ENCODE results near the gene ETNK1. TPM values are rescaled to one million over a fixed set of nuclear protein-coding genes. Genes with fewer than 3 reads are reported as not detected.

Gene ETNK1
- total RNA-seq, 1 experiment from 2014 or later = 70.1 TPM

- H3K27ac Mint-ChIP-seq = peak overlapping the region in 1 of 3 experiments; percentile 38; a peak in 1 of 7 replicates
- H2BK12ac ChIP-seq (ENCODE audit: insufficient read length, low read depth, low read length) = no peak overlapping the region
- peaks cover 1 to 24% (median 24%) of the 10 kb centered on the region in 3 experiments; a peak in 6 of 7 replicates for H3K36me3 Mint-ChIP-seq (ENCODE audit: insufficient read depth in 1 of 3, low read depth in 3 of 3)
- no peak overlapping the region for H2BK120ac ChIP-seq (ENCODE audit: low read depth, low read length, poor library complexity, severe bottlenecking)
- no peak overlapping the region for H3K18ac ChIP-seq (ENCODE audit: insufficient read length, low read depth, low read length)
- no peak overlapping the region for H3K4me3 Mint-ChIP-seq
- no peak overlapping the region for H3K23ac ChIP-seq (ENCODE audit: insufficient read length, low read depth, low read length)
- no peaks in the 10 kb centered on the region for H3K9me3 ChIP-seq (ENCODE audit: control insufficient read depth, low read depth, low read length)
- H3K27me3 Mint-ChIP-seq (ENCODE audit: low read depth) = no peaks in the 10 kb centered on the region
- H4K20me1 ChIP-seq (ENCODE audit: control insufficient read depth, insufficient read depth, insufficient read length) = no peaks in the 10 kb centered on the region
- no peak overlapping the region for H3K56ac ChIP-seq (ENCODE audit: insufficient read length, low read depth, low read length)
- no peak for TF ChIP-seq CTCF (conservative IDR thresholded peaks at IDR 0.05)
- H3K4me1 ChIP-seq (ENCODE audit: insufficient read depth, low read length) = no peaks in the 10 kb centered on the region
- no peaks in the 10 kb centered on the region for H3K27me3 ChIP-seq (ENCODE audit: insufficient read depth, low read length)
- H3K27ac ChIP-seq (ENCODE audit: insufficient read length, low read depth, low read length) = no peak overlapping the region
- no peak overlapping the region for H2BK15ac ChIP-seq (ENCODE audit: low read depth, low read length)
- no CpG with 5 or more reads among the region's 1 CpG for WGBS (ENCODE audit: extremely low coverage, insufficient read length, low lambda C conversion rate)
- no peak overlapping the region for H4K8ac ChIP-seq (replicated peaks; ENCODE audit: insufficient read length, low read depth, low read length)
- H3K9me3 Mint-ChIP-seq = no peaks in the 10 kb centered on the region
- H2AK5ac ChIP-seq (ENCODE audit: insufficient read length, low read length) = no peak overlapping the region
- no peak overlapping the region for H3K4ac ChIP-seq (ENCODE audit: low read depth, low read length)
- H2BK5ac ChIP-seq (ENCODE audit: insufficient read length, low read length) = no peak overlapping the region
- H2AFZ ChIP-seq (ENCODE audit: low read length) = no peak overlapping the region
- no peaks in the 10 kb centered on the region for H3K23me2 ChIP-seq (ENCODE audit: insufficient read length, low read depth, low read length, poor library complexity, severe bottlenecking)
- peaks cover 17 to 18% of the 10 kb centered on the region in 2 experiments for H3K4me1 Mint-ChIP-seq
- H3K4me2 ChIP-seq (ENCODE audit: insufficient read depth, insufficient read length, low read length) = no peak overlapping the region
- no peak overlapping the region for H3T11ph ChIP-seq (ENCODE audit: low read length)
- H3K14ac ChIP-seq (ENCODE audit: insufficient read depth, low read length) = no peak overlapping the region
- no peaks in the 10 kb centered on the region; the same call in 1 of the 2 replicates for H3K79me2 ChIP-seq (ENCODE audit: insufficient read depth, low read length)
- no peak overlapping the region for H3K9ac ChIP-seq (ENCODE audit: extremely low read depth, insufficient read length, low read length)
- H2BK20ac ChIP-seq (ENCODE audit: low read depth, low read length, poor library complexity, severe bottlenecking) = no peak overlapping the region
- no peak for DNase-seq
- H3K79me1 ChIP-seq (ENCODE audit: insufficient read depth, low read depth, low read length, poor library complexity, severe bottlenecking) = no peaks in the 10 kb centered on the region
- no peak overlapping the region for H4K5ac ChIP-seq (ENCODE audit: insufficient read length, low read depth, low read length)
- H4K91ac ChIP-seq (ENCODE audit: insufficient read length, low read depth, low read length) = no peak overlapping the region
Measured at GRCh38 chr12:22656831-22657230, 31.9 kb downstream of the ETNK1 start.
